ENCODE results near the gene KLHL29. TPM values are rescaled to one million over a fixed set of nuclear protein-coding genes. Genes with fewer than 3 reads are reported as not detected.

The KLHL29 gene
- polyA plus RNA-seq, 3 donors = 0.03 TPM; not detected in 2

DNA sequence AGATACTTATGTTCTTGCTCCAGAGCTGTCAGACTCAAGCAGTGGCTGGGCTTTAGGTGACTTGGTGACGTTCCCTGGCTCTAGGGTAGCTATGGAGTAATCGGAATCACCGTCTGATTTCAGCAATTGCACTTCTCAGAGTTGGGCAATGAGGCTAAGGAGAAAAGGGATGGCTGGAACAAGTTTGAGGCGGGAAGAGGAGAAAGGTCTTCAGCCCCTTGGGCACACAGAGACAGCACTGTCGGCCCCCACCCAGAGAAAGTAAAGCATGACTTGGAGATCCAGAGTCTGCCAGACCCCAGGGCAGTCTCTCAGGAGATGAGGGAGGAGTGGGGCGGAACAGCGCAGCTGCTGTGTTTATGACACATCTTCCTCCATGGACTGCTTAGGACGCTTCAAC is 114.5 kb downstream of the KLHL29 start:
- peaks cover 0 to 3% of the 10 kb centered on the region in 2 donors for H3K36me3 Mint-ChIP-seq
- Histone ChIP-seq H3K27ac (ENCODE audit: low read depth in 1 of 2, low read length in 2 of 2) (no peak overlapping the region), H3K4me1 (ENCODE audit: control insufficient read depth in 1 of 2, insufficient read depth in 2 of 2, low read length in 2 of 2) (peaks cover 31 to 36% of the 10 kb centered on the region in 2 donors), H3K27me3 (ENCODE audit: control insufficient read depth in 2 of 2, insufficient read depth in 2 of 2, low read length in 2 of 2) (peaks cover 5 to 56% of the 10 kb centered on the region in 2 donors), H3K4me3 (replicated peaks in 1 of 3; ENCODE audit: low read depth in 2 of 3, low read length in 3 of 3) (no peak overlapping the region), H2AFZ (ENCODE audit: insufficient read depth, low read depth, low read length, poor library complexity, severe bottlenecking) (no peak overlapping the region), H3K9me3 (replicated peaks in 1 of 2; ENCODE audit: control insufficient read depth in 1 of 2, insufficient read depth in 1 of 2, low read length in 2 of 2) (no peaks in the 10 kb centered on the region), H3K36me3 (replicated peaks in 1 of 2; ENCODE audit: control insufficient read depth in 1 of 2, insufficient read depth in 2 of 2, low read length in 2 of 2) (no peaks in the 10 kb centered on the region), H4K20me1 (ENCODE audit: insufficient read depth, low read length) (no peaks in the 10 kb centered on the region), H3K4me2 (replicated peaks; ENCODE audit: extremely low read depth, low read length, poor library complexity, severe bottlenecking) (no peak overlapping the region), H3K9ac (ENCODE audit: insufficient read depth, low read length, poor library complexity, severe bottlenecking) (no peak overlapping the region), H3K79me2 (ENCODE audit: insufficient read depth, low read length) (no peaks in the 10 kb centered on the region)
- peaks cover 0 to 2% (median 0%) of the 10 kb centered on the region in 7 donors for H3K9me3 Mint-ChIP-seq
- peak overlapping the region in 1 of 2 donors; percentile 8 for H3K4me3 Mint-ChIP-seq
- peaks cover 38 to 70% (median 67%) of the 10 kb centered on the region in 3 donors for H3K27me3 Mint-ChIP-seq (ENCODE audit: low read depth in 3 of 3)
- H3K4me1 Mint-ChIP-seq = peaks cover 35% of the 10 kb centered on the region
- WGBS (ENCODE audit: insufficient coverage) = 70% methylated on average over 7 of the region's 8 CpGs
- no peak for DNase-seq
- H3K27ac Mint-ChIP-seq = no peak overlapping the region
- TF ChIP-seq, protein P1, sequence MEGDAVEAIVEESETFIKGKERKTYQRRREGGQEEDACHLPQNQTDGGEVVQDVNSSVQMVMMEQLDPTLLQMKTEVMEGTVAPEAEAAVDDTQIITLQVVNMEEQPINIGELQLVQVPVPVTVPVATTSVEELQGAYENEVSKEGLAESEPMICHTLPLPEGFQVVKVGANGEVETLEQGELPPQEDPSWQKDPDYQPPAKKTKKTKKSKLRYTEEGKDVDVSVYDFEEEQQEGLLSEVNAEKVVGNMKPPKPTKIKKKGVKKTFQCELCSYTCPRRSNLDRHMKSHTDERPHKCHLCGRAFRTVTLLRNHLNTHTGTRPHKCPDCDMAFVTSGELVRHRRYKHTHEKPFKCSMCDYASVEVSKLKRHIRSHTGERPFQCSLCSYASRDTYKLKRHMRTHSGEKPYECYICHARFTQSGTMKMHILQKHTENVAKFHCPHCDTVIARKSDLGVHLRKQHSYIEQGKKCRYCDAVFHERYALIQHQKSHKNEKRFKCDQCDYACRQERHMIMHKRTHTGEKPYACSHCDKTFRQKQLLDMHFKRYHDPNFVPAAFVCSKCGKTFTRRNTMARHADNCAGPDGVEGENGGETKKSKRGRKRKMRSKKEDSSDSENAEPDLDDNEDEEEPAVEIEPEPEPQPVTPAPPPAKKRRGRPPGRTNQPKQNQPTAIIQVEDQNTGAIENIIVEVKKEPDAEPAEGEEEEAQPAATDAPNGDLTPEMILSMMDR (IDR thresholded peaks at IDR 0.05) = no peak
- intact Hi-C loops (cut with micrococcal nuclease) = no loop called here

DNA sequence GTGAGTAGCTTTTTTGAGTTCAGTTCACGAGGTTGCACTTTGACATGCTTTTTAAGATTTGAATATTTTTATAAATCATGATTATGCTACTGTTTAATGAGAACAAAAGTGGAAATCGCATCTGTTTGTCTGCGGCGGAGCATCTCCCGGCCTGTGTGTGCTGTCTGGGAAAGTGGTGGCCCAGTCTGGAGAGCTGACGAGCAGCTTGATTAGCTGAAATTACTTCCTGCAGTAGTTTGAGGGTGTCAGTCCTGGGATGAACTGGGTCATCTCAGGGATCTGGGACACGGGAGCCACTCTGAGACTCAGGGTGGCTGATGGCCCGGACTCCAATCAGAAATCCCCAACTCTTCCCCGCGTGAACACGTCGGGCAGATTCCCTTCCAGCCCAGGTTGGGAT is 115.9 kb downstream of the KLHL29 start:
- H3K4me2 ChIP-seq (replicated peaks; ENCODE audit: extremely low read depth, low read length, poor library complexity, severe bottlenecking) = no peak overlapping the region
- intact Hi-C loops (cut with micrococcal nuclease) = no loop called here

More for the DNA sequence above, 115.9 kb downstream of the KLHL29 start:
- TF ChIP-seq, protein P1 (IDR thresholded peaks at IDR 0.05) = no peak
- Mint-ChIP-seq H3K27me3 (ENCODE audit: low read depth in 3 of 3) (peaks cover 33 to 65% (median 65%) of the 10 kb centered on the region in 3 donors), H3K4me3 (no peak overlapping the region), H3K9me3 (peaks cover 0 to 2% (median 1%) of the 10 kb centered on the region in 7 donors), H3K27ac (no peak overlapping the region), H3K36me3 (peaks cover 0 to 3% of the 10 kb centered on the region in 2 donors), H3K4me1 (peaks cover 35% of the 10 kb centered on the region)
- Histone ChIP-seq H4K20me1 (ENCODE audit: insufficient read depth, low read length) (no peaks in the 10 kb centered on the region), H3K9ac (ENCODE audit: insufficient read depth, low read length, poor library complexity, severe bottlenecking) (no peak overlapping the region), H3K9me3 (replicated peaks in 1 of 2; ENCODE audit: control insufficient read depth in 1 of 2, insufficient read depth in 1 of 2, low read length in 2 of 2) (no peaks in the 10 kb centered on the region), H3K27me3 (ENCODE audit: control insufficient read depth in 2 of 2, insufficient read depth in 2 of 2, low read length in 2 of 2) (peaks cover 2 to 47% of the 10 kb centered on the region in 2 donors), H3K79me2 (ENCODE audit: insufficient read depth, low read length) (no peaks in the 10 kb centered on the region), H3K36me3 (replicated peaks in 1 of 2; ENCODE audit: control insufficient read depth in 1 of 2, insufficient read depth in 2 of 2, low read length in 2 of 2) (no peaks in the 10 kb centered on the region), H3K4me3 (replicated peaks in 1 of 3; ENCODE audit: low read depth in 2 of 3, low read length in 3 of 3) (no peak overlapping the region), H2AFZ (ENCODE audit: insufficient read depth, low read depth, low read length, poor library complexity, severe bottlenecking) (no peak overlapping the region), H3K27ac (ENCODE audit: low read depth in 1 of 2, low read length in 2 of 2) (no peak overlapping the region), H3K4me1 (ENCODE audit: control insufficient read depth in 1 of 2, insufficient read depth in 2 of 2, low read length in 2 of 2) (peaks cover 31 to 36% of the 10 kb centered on the region in 2 donors)
- WGBS (ENCODE audit: insufficient coverage) = 93% methylated on average over 9 of the region's 12 CpGs
- DNase-seq = no peak
